ENCODE measurements around the gene SESN1. TPM values are rescaled to one million over a fixed set of nuclear protein-coding genes. Genes with fewer than 3 reads are reported as not detected.

Gene SESN1
- total RNA-seq, 2 experiments from 2014 or later, result 10.8 to 13.8 TPM

DNA sequence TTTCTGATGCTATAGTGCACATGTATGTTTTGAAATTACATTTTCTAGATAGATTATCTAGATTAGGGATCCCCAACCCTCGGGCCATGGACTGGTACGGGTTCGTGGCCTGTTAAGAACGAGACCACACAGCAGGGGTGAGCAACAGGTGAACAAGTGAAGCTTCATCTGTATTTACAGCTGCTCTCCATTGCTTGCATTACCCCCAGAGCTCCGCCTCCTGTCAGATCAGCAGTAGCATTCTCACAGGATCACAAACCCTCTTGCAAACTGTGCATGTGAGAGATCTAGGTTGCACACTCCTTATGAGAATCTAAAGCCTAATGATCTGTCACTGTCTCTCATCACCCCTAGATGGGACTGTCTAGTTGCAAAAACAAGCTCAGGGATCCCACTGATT, 11.0 kb upstream of the SESN1 start:
- Histone ChIP-seq H3K4me2 (ENCODE audit: low read length) (no peak overlapping the region), H3K9me2 (ENCODE audit: insufficient read depth, low read length) (no peaks in the 10 kb centered on the region), H3K79me2 (ENCODE audit: insufficient read depth, low read depth, low read length) (peaks cover 13% of the 10 kb centered on the region; the same call in 1 of the 2 replicates), H3K4me1 (ENCODE audit: insufficient read depth, low read length, poor library complexity, severe bottlenecking) (no peaks in the 10 kb centered on the region), H2AFZ (ENCODE audit: low read length) (no peak overlapping the region), H3K27ac (ENCODE audit: low read depth, low read length, poor library complexity, severe bottlenecking) (no peak overlapping the region), H3K4me3 (ENCODE audit: low read depth, low read length, poor library complexity, severe bottlenecking) (no peak overlapping the region), H3K9me3 (ENCODE audit: low read length) (no peaks in the 10 kb centered on the region), H4K20me1 (ENCODE audit: insufficient read depth, low read length) (no peaks in the 10 kb centered on the region), H3K36me3 (ENCODE audit: insufficient read depth, low read length) (peaks cover 10% of the 10 kb centered on the region)
- intact Hi-C loops (cut with micrococcal nuclease; ENCODE audit: unreplicated experiment), result no loop called here
- ChIA-PET POLR2A (interaction anchor here (0.6 kb wide), 2 partner anchors 11 to 554 kb away, joined by 3 read pairs; no protein-coding TSS in a partner anchor), CTCF (ENCODE audit: unreplicated experiment) (no interaction called here)
- no peak for DNase-seq (ENCODE audit: low spot score)
- TF ChIP-seq, protein P1, sequence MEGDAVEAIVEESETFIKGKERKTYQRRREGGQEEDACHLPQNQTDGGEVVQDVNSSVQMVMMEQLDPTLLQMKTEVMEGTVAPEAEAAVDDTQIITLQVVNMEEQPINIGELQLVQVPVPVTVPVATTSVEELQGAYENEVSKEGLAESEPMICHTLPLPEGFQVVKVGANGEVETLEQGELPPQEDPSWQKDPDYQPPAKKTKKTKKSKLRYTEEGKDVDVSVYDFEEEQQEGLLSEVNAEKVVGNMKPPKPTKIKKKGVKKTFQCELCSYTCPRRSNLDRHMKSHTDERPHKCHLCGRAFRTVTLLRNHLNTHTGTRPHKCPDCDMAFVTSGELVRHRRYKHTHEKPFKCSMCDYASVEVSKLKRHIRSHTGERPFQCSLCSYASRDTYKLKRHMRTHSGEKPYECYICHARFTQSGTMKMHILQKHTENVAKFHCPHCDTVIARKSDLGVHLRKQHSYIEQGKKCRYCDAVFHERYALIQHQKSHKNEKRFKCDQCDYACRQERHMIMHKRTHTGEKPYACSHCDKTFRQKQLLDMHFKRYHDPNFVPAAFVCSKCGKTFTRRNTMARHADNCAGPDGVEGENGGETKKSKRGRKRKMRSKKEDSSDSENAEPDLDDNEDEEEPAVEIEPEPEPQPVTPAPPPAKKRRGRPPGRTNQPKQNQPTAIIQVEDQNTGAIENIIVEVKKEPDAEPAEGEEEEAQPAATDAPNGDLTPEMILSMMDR (conservative IDR thresholded peaks at IDR 0.05; ENCODE audit: low read length), result no peak
- no peak for TF ChIP-seq EZH2phosphoT487 (IDR thresholded peaks at IDR 0.05; ENCODE audit: borderline replicate concordance, low read depth, low read length)
- no TSS peak for BruUV-seq (replicated peaks)

DNA sequence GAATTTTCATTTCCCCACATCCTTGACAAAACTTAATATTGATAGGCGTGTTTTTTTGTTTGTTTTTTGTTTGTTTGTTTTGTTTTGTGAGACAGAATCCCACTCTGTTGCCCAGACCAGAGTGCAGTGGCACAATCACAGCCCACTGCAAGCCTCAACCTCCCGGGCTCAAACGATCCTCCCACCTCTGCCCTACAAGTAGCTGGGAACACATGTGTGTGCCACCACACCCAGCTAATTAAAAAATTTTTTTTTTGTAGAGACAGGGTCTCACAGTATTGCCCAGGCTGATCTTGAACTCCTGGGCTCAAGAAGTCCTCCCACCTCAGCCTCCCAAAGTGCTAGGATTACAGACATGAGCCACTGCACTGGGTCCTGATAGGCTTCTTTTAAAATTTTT, 9.9 kb upstream of the SESN1 start:
- no peak overlapping the region for H3K4me3 ChIP-seq (ENCODE audit: low read depth, low read length, poor library complexity, severe bottlenecking)
- no TSS peak for BruUV-seq (replicated peaks)
- intact Hi-C loops (cut with micrococcal nuclease; ENCODE audit: unreplicated experiment), result no loop called here
- no peak overlapping the region for H3K27ac ChIP-seq (ENCODE audit: low read depth, low read length, poor library complexity, severe bottlenecking)
- no peaks in the 10 kb centered on the region for H3K9me3 ChIP-seq (ENCODE audit: low read length)
- ChIA-PET POLR2A (interaction anchor here (0.7 to 1.2 kb wide), 3 partner anchors 10 to 380 kb away, joined by 3 read pairs; no protein-coding TSS in a partner anchor), CTCF (ENCODE audit: unreplicated experiment) (no interaction called here)
- no peaks in the 10 kb centered on the region for H3K4me1 ChIP-seq (ENCODE audit: insufficient read depth, low read length, poor library complexity, severe bottlenecking)
- H2AFZ ChIP-seq (ENCODE audit: low read length), result no peak overlapping the region
- H3K4me2 ChIP-seq (ENCODE audit: low read length), result no peak overlapping the region
- H4K20me1 ChIP-seq (ENCODE audit: insufficient read depth, low read length), result no peaks in the 10 kb centered on the region
- H3K79me2 ChIP-seq (ENCODE audit: insufficient read depth, low read depth, low read length), result peaks cover 13% of the 10 kb centered on the region; the same call in 1 of the 2 replicates
- no peaks in the 10 kb centered on the region for H3K9me2 ChIP-seq (ENCODE audit: insufficient read depth, low read length)
- TF ChIP-seq, protein P1 (conservative IDR thresholded peaks at IDR 0.05; ENCODE audit: low read length), result no peak
- no peak for TF ChIP-seq EZH2phosphoT487 (IDR thresholded peaks at IDR 0.05; ENCODE audit: borderline replicate concordance, low read depth, low read length)
- DNase-seq (ENCODE audit: low spot score), result no peak
- peaks cover 13% of the 10 kb centered on the region for H3K36me3 ChIP-seq (ENCODE audit: insufficient read depth, low read length)

DNA sequence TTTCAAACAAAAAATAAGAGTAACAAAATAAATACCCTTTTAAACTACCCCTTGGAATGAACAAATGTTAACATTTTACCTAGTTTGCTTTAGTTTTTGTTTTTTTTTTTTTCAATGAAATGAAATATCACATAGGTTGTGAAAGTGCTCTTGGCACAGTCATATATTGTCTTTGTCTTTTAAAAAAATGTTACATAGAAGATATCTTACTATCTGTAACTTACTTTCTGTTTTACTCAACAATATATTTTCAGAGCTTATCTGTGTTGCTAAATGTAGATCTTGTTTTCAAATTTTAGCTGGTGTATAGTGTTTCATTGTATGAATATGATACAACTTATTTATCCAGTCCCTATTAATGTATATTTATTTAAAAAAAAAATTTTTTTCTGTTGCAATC, 9.3 kb upstream of the SESN1 start:
- Histone ChIP-seq H3K4me1 (ENCODE audit: insufficient read depth, low read length, poor library complexity, severe bottlenecking) (no peaks in the 10 kb centered on the region), H2AFZ (ENCODE audit: low read length) (no peak overlapping the region), H3K36me3 (ENCODE audit: insufficient read depth, low read length) (peaks cover 10% of the 10 kb centered on the region), H4K20me1 (ENCODE audit: insufficient read depth, low read length) (no peaks in the 10 kb centered on the region), H3K4me3 (ENCODE audit: low read depth, low read length, poor library complexity, severe bottlenecking) (no peak overlapping the region), H3K9me3 (ENCODE audit: low read length) (no peaks in the 10 kb centered on the region), H3K9me2 (ENCODE audit: insufficient read depth, low read length) (no peaks in the 10 kb centered on the region), H3K27ac (ENCODE audit: low read depth, low read length, poor library complexity, severe bottlenecking) (no peak overlapping the region), H3K79me2 (ENCODE audit: insufficient read depth, low read depth, low read length) (peaks cover 13% of the 10 kb centered on the region; the same call in 1 of the 2 replicates), H3K4me2 (ENCODE audit: low read length) (no peak overlapping the region)
- ChIA-PET POLR2A (interaction anchor here (0.7 to 1.2 kb wide), 3 partner anchors 10 to 381 kb away, joined by 3 read pairs; no protein-coding TSS in a partner anchor), CTCF (ENCODE audit: unreplicated experiment) (no interaction called here)
- DNase-seq (ENCODE audit: low spot score), result no peak
- BruUV-seq (replicated peaks), result no TSS peak
- intact Hi-C loops (cut with micrococcal nuclease; ENCODE audit: unreplicated experiment), result no loop called here
- TF ChIP-seq, protein P1 (conservative IDR thresholded peaks at IDR 0.05; ENCODE audit: low read length), result no peak
- TF ChIP-seq EZH2phosphoT487 (IDR thresholded peaks at IDR 0.05; ENCODE audit: borderline replicate concordance, low read depth, low read length), result no peak

Data from OCI-LY7 (cell line).